ENCODE results near the gene RAB11A. TPM values are rescaled to one million over a fixed set of nuclear protein-coding genes. Genes with fewer than 3 reads are reported as not detected.
"Not testable (repeated sequence)": the region's sequence is repeated elsewhere in the genome, so short reads cannot be mapped to it uniquely, and the experiment has no call there.

The RAB11A gene
- total and polyA plus RNA-seq, 2 donors (not counting 3 experiments of a cell fraction or from before 2014, with no cell fraction given), result 239 to 250 TPM

DNA sequence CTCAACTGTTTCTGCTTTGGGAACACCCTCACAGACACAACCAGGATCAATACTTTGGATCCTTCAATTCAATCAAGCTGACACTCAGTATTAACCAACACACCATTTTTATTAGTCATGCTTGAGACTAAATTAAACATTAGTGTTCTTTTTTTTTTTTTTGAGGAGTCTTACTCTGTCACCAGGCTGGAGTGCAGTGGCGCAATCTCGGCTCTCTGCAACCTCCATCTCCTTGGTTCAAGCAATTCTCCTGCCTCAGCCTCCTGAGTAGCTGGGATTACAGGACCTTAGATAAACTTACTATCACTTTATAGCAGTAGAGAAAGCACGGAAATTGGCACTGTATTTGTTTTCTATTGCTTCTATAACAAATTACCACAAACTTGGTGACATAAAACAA, 2.0 kb upstream of the RAB11A start:
- Histone ChIP-seq H3K4me3 (replicated peaks in 1 of 3; ENCODE audit: insufficient read depth in 1 of 3, low read depth in 1 of 3, low read length in 3 of 3) (no peak overlapping the region), H3K9me1 (replicated peaks; ENCODE audit: control insufficient read depth, extremely low read depth, insufficient read depth, low read length) (no peaks in the 10 kb centered on the region), H3K36me3 (ENCODE audit: control insufficient read depth in 2 of 2, extremely low read depth in 1 of 2, insufficient read depth in 2 of 2, low read length in 2 of 2) (no peaks in the 10 kb centered on the region), H3K9me3 (replicated peaks; ENCODE audit: control insufficient read depth, insufficient read depth, low read length) (no peaks in the 10 kb centered on the region), H3K4me1 (ENCODE audit: control insufficient read depth, extremely low read depth, insufficient read depth, low read length) (peaks cover 12% of the 10 kb centered on the region), H4K20me1 (replicated peaks; ENCODE audit: control insufficient read depth, extremely low read depth, insufficient read depth, low read length) (no peaks in the 10 kb centered on the region), H3K27me3 (ENCODE audit: control insufficient read depth in 2 of 2, insufficient read depth in 2 of 2, low read length in 2 of 2) (no peaks in the 10 kb centered on the region), H2AFZ (ENCODE audit: low read depth, low read length) (no peak overlapping the region), H3K27ac (ENCODE audit: insufficient read depth, low read depth, low read length) (no peak overlapping the region), H3K9ac (replicated peaks; ENCODE audit: extremely low read depth, insufficient read depth, low read length) (no peak overlapping the region), H3K79me2 (ENCODE audit: control insufficient read depth, insufficient read depth, low read length) (peaks cover 29% of the 10 kb centered on the region), H3K4me2 (ENCODE audit: insufficient read depth, low read length) (no peak overlapping the region)
- BruUV-seq (replicated peaks), result no TSS peak
- ChIA-PET POLR2A (no interaction called here), CTCF (interaction anchor here (2.1 kb wide), 1 partner anchor 10 kb away, joined by 7 read pairs; no protein-coding TSS in a partner anchor)
- intact Hi-C loops (cut with micrococcal nuclease), result no loop called here
- no peak for FAIRE-seq
- no peak for DNase-seq (ENCODE audit: low read depth, low spot score)
- TF ChIP-seq FOS (IDR thresholded peaks at IDR 0.05; ENCODE audit: borderline replicate concordance, insufficient read depth, low read length) (no peak), POLR2A (IDR thresholded peaks at IDR 0.05; ENCODE audit: low read depth, low read length) (no peak), MYC (IDR thresholded peaks at IDR 0.05; ENCODE audit: low read depth, low read length) (no peak), JUN (IDR thresholded peaks at IDR 0.05; ENCODE audit: borderline replicate concordance, insufficient read depth, insufficient read length, low read depth) (no peak)
- TF ChIP-seq, protein P1, sequence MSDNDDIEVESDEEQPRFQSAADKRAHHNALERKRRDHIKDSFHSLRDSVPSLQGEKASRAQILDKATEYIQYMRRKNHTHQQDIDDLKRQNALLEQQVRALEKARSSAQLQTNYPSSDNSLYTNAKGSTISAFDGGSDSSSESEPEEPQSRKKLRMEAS (IDR thresholded peaks at IDR 0.05; ENCODE audit: insufficient read depth, insufficient read length), result no peak
- dilution Hi-C loops (cut with MboI; ENCODE audit: extremely low pct_ligation_motif_present, low sequenced_read_pairs), result no loop called here

DNA sequence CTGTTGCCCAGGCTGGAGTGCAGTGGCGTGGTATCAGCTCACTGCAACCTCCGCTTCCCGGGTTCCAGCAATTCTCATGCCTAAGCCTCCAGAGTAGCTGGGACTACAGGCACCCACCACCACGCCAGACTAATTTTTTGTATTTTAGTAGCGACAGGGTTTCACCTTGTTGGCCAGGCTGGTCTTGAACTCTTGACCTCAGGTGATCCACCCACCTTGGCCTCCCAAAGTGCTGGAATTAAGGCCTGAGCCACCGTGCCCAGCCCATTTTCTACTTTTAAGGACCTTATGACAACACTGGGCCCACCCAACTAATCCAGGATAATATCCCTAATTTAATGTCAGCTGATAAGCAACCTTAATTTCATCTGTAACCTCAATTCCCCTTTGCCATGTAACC, 1.4 kb upstream of the RAB11A start:
- H3K9me1 ChIP-seq (replicated peaks; ENCODE audit: control insufficient read depth, extremely low read depth, insufficient read depth, low read length); FAIRE-seq; H3K36me3 ChIP-seq (ENCODE audit: control insufficient read depth in 2 of 2, extremely low read depth in 1 of 2, insufficient read depth in 2 of 2, low read length in 2 of 2); H3K27me3 ChIP-seq (ENCODE audit: control insufficient read depth in 2 of 2, insufficient read depth in 2 of 2, low read length in 2 of 2); H3K9ac ChIP-seq (replicated peaks; ENCODE audit: extremely low read depth, insufficient read depth, low read length); POLR2A ChIA-PET; H2AFZ ChIP-seq (ENCODE audit: low read depth, low read length); H3K4me2 ChIP-seq (ENCODE audit: insufficient read depth, low read length); dilution Hi-C loops (cut with MboI; ENCODE audit: extremely low pct_ligation_motif_present, low sequenced_read_pairs); H4K20me1 ChIP-seq (replicated peaks; ENCODE audit: control insufficient read depth, extremely low read depth, insufficient read depth, low read length); H3K4me3 ChIP-seq (replicated peaks in 1 of 3; ENCODE audit: insufficient read depth in 1 of 3, low read depth in 1 of 3, low read length in 3 of 3); H3K9me3 ChIP-seq (replicated peaks; ENCODE audit: control insufficient read depth, insufficient read depth, low read length); DNase-seq (ENCODE audit: low read depth, low spot score); BruUV-seq (replicated peaks); intact Hi-C loops (cut with micrococcal nuclease); CTCF ChIA-PET; H3K27ac ChIP-seq (ENCODE audit: insufficient read depth, low read depth, low read length): not testable (repeated sequence)
- Histone ChIP-seq H3K4me1 (ENCODE audit: control insufficient read depth, extremely low read depth, insufficient read depth, low read length) (peaks cover 19% of the 10 kb centered on the region), H3K79me2 (ENCODE audit: control insufficient read depth, insufficient read depth, low read length) (peaks cover 36% of the 10 kb centered on the region)

Data from endothelial cell of umbilical vein (primary cell).